Esophagus squamous epithelium (tissue), 4 donors: Measurements from ENCODE around the gene ANKRD30B.
"Not testable (repeated sequence)": the region's sequence is repeated elsewhere in the genome, so short reads cannot be mapped to it uniquely, and the experiment has no call there.

Experiments used
- POLR2A ChIP-seq, 4 donors: fragments of 450-650 bp; IDR thresholded peaks; one replicate each; pipeline ENCODE4 v1.6.1; 2017; ENCODE audit warnings: antibody characterized with exemption in 4 of 4, mild to moderate bottlenecking in 4 of 4, moderate library complexity in 3 of 4
- TF ChIP-seq, protein P1 (sequence below), 6 experiments: fragments of 450-650 bp in 4 of 6; fragments of 200-600 bp in 2 of 6; sonication (generic) in 2 of 6; IDR thresholded peaks; one replicate each; pipeline ENCODE4 v1.5.1; 2016 to 2019; ENCODE audit warnings: antibody characterized with exemption in 6 of 6, mild to moderate bottlenecking in 4 of 6, moderate library complexity in 4 of 6

DNA sequence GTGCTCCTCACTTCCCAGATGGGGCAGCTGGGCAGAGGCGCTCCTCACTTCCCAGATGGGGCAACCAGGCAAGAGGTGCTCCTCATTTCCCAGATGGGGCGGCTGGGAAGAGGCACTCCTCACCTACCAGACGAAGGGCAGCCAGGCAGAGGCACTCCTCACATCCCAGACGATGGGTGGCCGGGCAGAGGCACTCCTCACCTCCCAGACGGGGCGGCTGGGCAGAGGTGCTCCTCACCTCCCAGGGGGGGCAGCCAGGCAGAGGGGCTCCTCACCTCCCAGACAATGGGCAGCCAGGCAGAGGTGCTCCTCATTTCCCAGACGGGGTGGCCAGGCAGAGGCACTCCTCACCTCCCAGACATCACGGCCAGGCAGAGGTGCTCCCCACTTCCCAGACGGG is 110.5 kb downstream of the ANKRD30B start:
- TF ChIP-seq, protein P1, sequence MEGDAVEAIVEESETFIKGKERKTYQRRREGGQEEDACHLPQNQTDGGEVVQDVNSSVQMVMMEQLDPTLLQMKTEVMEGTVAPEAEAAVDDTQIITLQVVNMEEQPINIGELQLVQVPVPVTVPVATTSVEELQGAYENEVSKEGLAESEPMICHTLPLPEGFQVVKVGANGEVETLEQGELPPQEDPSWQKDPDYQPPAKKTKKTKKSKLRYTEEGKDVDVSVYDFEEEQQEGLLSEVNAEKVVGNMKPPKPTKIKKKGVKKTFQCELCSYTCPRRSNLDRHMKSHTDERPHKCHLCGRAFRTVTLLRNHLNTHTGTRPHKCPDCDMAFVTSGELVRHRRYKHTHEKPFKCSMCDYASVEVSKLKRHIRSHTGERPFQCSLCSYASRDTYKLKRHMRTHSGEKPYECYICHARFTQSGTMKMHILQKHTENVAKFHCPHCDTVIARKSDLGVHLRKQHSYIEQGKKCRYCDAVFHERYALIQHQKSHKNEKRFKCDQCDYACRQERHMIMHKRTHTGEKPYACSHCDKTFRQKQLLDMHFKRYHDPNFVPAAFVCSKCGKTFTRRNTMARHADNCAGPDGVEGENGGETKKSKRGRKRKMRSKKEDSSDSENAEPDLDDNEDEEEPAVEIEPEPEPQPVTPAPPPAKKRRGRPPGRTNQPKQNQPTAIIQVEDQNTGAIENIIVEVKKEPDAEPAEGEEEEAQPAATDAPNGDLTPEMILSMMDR (IDR thresholded peaks at IDR 0.05): not testable (repeated sequence)
- TF ChIP-seq POLR2A (IDR thresholded peaks at IDR 0.05): not testable (repeated sequence)
